WTC11 (cell line): ENCODE measurements around the gene ZBTB20.

Source experiments
- OVOL2 ChIP-seq: fragments of 250-450 bp; sonication (Bioruptor Pico); IDR thresholded peaks from 2 replicates; pipeline ENCODE4 v1.9.0; 2021; ENCODE audit warnings: mild to moderate bottlenecking, borderline replicate concordance
- TF ChIP-seq, protein P1 (sequence below): sonication (generic); formaldehyde crosslinking; IDR thresholded peaks from 2 replicates; pipeline ENCODE4 v1.8.0; 2023; ENCODE audit warnings: mild to moderate bottlenecking, missing genetic modification reagents
- TF ChIP-seq, protein P2 (sequence below): fragments of 200-600 bp; IDR thresholded peaks from 2 replicates; pipeline ENCODE4 v1.8.0; 2022; ENCODE audit warnings: antibody characterized with exemption

DNA sequence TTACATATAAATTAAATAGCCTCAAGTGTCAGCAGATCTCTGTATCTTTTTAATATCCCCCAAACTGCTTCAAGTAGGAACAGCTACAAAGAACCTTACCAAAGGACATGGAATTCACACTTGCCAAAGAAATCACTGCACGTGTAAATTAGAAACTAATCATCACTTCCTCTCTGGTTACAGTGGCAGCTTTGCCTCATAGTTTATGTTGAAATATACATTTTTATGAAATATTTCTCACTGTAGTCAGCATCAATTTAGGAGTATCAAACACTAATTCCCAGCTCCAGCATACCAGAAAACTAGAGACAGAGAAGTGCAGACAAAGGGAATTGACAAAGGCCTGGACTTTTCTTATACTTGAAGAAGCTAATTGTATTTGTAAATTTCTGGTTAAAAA is 592.4 kb downstream of the ZBTB20 start:
- TF ChIP-seq, protein P1, sequence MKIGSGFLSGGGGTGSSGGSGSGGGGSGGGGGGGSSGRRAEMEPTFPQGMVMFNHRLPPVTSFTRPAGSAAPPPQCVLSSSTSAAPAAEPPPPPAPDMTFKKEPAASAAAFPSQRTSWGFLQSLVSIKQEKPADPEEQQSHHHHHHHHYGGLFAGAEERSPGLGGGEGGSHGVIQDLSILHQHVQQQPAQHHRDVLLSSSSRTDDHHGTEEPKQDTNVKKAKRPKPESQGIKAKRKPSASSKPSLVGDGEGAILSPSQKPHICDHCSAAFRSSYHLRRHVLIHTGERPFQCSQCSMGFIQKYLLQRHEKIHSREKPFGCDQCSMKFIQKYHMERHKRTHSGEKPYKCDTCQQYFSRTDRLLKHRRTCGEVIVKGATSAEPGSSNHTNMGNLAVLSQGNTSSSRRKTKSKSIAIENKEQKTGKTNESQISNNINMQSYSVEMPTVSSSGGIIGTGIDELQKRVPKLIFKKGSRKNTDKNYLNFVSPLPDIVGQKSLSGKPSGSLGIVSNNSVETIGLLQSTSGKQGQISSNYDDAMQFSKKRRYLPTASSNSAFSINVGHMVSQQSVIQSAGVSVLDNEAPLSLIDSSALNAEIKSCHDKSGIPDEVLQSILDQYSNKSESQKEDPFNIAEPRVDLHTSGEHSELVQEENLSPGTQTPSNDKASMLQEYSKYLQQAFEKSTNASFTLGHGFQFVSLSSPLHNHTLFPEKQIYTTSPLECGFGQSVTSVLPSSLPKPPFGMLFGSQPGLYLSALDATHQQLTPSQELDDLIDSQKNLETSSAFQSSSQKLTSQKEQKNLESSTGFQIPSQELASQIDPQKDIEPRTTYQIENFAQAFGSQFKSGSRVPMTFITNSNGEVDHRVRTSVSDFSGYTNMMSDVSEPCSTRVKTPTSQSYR, result no peak
- TF ChIP-seq, protein P2, sequence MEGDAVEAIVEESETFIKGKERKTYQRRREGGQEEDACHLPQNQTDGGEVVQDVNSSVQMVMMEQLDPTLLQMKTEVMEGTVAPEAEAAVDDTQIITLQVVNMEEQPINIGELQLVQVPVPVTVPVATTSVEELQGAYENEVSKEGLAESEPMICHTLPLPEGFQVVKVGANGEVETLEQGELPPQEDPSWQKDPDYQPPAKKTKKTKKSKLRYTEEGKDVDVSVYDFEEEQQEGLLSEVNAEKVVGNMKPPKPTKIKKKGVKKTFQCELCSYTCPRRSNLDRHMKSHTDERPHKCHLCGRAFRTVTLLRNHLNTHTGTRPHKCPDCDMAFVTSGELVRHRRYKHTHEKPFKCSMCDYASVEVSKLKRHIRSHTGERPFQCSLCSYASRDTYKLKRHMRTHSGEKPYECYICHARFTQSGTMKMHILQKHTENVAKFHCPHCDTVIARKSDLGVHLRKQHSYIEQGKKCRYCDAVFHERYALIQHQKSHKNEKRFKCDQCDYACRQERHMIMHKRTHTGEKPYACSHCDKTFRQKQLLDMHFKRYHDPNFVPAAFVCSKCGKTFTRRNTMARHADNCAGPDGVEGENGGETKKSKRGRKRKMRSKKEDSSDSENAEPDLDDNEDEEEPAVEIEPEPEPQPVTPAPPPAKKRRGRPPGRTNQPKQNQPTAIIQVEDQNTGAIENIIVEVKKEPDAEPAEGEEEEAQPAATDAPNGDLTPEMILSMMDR, result no peak
- no peak for TF ChIP-seq OVOL2 (CRISPR knock-in tag)
